Mesodermal cell (in vitro differentiated cells): ENCODE data around the gene SYP.

ENCODE experiments used
- H3K27ac ChIP-seq: 2 replicates; pipeline ENCODE4 v1.7.0; 2013; ENCODE audit warnings: mild to moderate bottlenecking, low read depth, low read length, moderate library complexity; ENCODE audit not compliant: severe bottlenecking
- H3K36me3 ChIP-seq: 2 replicates; pipeline ENCODE4 v1.7.1; 2013; ENCODE audit warnings: mild to moderate bottlenecking, low read length, moderate library complexity; ENCODE audit not compliant: control insufficient read depth, insufficient read depth
- H3K4me1 ChIP-seq: one replicate; pipeline ENCODE4 v1.7.1; 2013; ENCODE audit warnings: mild to moderate bottlenecking, low read length; ENCODE audit not compliant: insufficient read depth, control insufficient read depth, poor library complexity, severe bottlenecking
- H3K4me3 ChIP-seq: 2 replicates; pipeline ENCODE4 v1.7.0; 2013; ENCODE audit warnings: low read length, control low read depth, mild to moderate bottlenecking; ENCODE audit not compliant: insufficient read depth, poor library complexity, severe bottlenecking; ENCODE audit errors: extremely low read depth
- H3K9me3 ChIP-seq: 2 replicates; pipeline ENCODE4 v1.7.1; 2013; ENCODE audit warnings: mild to moderate bottlenecking, low read length, moderate library complexity; ENCODE audit not compliant: control insufficient read depth
- WGBS, 2 experiments: methylation state at CpG; one replicate each; pipeline ENCODE4 v1.1.5; 2013; ENCODE audit warnings: missing lambda C conversion rate in 2 of 2; ENCODE audit not compliant: insufficient coverage in 2 of 2; 5-methylcytosine and 5-hydroxymethylcytosine counted together

The SYP gene

DNA sequence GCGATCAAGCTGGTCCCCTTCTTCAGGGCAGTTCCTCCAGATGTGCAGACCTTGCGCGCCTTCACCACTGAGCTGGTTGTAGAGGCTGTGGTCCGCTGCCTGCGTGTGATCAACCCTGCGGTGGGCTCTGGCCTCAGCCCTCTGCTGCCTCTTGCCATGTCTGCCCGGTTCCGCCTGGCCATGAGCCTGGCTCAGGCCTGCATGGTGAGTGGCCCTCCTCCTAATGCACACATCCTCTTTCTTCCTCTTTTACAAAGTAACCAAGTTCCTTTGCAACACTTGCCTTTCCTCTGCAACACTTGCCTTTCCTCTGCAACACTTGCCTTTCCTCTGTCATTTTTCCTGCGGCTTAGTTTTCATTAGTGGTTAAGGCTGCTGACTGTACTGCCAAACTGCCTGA lies 37.1 kb upstream of the SYP start:
- Histone ChIP-seq H3K4me3 (no peak overlapping the region), H3K36me3 (no peaks in the 10 kb centered on the region), H3K9me3 (no peaks in the 10 kb centered on the region), H3K4me1 (no peaks in the 10 kb centered on the region), H3K27ac (no peak overlapping the region)
- WGBS, 2 experiments = 86 to 97% methylated on average over 3 to 6 of the region's 9 CpGs

DNA sequence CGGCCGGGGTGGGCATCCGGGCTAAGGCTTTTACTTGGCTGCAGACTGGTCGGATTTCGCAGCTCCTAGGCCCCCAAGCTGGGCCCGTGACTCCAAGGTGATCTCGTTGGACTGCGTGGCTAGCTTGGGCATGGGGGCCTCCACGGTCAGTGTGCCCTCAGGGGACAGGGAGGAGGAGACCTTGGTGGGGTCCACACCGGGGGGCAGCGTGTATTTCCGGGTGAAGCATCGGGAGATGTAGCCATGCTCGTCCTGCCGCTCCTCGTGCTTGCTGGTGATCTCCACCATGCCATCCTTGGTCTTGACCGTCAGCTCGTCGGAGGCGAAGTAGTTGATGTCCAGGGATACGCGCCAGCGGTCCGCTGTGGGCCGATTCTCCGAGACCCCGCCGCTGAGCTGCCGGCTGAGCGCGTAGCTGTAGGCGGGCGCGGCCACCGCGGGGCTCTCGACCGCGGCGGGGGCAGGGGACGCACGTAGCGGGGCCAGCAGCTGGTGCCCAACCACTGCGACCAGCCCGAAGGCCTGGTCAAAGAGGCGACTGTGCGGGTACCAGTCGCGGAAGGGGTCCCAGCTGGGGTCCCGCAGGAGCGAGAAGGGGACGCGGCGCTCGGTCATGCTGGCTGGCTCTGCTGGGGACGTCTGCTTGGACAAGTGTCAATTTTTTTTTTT lies 34.0 kb upstream of the SYP start:
- WGBS, 2 experiments = 92 to 96% methylated on average over 13 to 34 of the region's 56 CpGs
- H3K4me3 ChIP-seq = no peak overlapping the region
- H3K9me3 ChIP-seq = no peaks in the 10 kb centered on the region
- H3K4me1 ChIP-seq = no peaks in the 10 kb centered on the region
- no peaks in the 10 kb centered on the region for H3K36me3 ChIP-seq
- no peak overlapping the region for H3K27ac ChIP-seq

DNA sequence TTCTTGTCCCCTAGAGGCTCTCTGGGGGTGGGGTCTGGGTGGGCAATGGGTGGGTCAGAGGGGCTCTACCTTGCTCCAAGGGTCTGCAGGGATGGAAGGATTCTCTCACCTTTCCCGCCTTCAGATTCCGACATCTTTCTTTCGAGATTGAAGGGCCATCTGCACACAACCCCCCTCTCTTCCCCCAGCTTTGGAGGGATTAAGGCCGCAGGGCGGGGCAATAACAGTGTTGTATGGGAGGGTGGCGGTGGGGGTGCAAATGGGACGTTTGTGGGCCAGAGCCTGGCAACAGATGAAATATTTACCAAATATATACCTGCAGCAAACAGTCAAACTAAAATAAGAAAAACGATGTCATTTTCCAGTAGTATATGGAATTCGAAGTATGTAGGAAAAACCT lies 33.2 kb upstream of the SYP start, which contains the start of gene CACNA1F:
Gene CACNA1F (minus strand): TSS at position 165 of the 400 bp plus-strand sequence. CDS start 31 bp downstream, at position 134.
- WGBS, 2 experiments = no CpG with 5 or more reads among the region's 9 CpGs
- no peak within 1 kb of the TSS for H3K27ac ChIP-seq
- no peak within 1 kb of the TSS for H3K4me3 ChIP-seq
- H3K36me3 ChIP-seq = no peaks in the 10 kb centered on the region
- H3K9me3 ChIP-seq = no peaks in the 10 kb centered on the region
- no peaks in the 10 kb centered on the region for H3K4me1 ChIP-seq

DNA sequence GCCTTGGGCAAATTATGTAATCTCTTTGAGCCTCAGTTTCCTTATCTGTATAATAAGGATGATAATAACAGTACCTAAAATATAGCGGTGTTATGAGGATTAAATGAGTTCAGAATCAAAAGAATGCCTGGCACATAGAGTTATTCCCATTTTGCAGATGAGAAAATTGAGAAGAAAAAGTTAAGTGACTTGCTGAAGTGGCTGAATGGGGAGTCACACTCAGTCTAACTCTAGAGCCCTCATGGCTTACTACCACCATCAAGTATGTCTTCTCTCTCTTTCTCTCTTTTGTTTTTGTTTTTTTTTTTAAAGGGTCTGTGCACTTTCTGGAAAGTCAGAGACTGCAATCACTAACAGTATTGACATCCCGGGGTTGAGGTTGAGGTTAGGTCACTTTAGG lies 32.5 kb upstream of the SYP start:
- Histone ChIP-seq H3K4me1 (no peaks in the 10 kb centered on the region), H3K9me3 (no peaks in the 10 kb centered on the region), H3K36me3 (no peaks in the 10 kb centered on the region), H3K27ac (no peak overlapping the region), H3K4me3 (no peak overlapping the region)
- WGBS, 2 experiments = no CpG with 5 or more reads among the region's 2 CpGs

DNA sequence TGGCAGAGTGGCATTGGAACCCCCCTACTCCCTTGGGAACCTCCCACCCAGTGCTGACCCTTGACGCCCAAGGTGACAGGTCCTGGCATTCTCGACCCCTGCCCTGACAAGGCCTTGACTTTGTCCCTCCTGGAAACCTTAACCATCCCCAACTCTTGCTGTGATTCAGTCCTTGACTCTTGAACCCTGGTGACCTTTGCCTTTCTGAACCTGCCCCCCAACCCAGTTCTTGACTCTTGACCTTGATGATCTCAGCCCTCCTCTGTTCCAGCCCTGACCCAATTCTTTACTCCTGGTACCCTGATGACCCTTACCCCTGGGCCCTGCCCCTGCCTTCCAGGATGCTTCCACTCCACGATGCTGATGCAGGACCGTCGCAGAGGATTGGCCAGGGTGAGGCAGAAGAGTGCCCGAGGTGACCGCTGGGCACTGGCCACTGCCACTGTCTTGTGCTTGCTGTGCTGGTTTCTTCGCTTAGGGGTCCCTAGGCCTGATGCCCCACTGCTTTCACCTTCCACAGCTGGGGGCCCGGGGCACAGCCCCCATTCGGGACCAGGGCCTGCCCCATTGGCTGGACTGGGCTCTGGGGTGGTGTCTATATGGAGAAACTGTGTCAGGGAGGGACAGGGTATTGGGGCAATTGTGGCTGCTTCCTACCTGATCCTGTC lies 31.5 kb upstream of the SYP start:
- Histone ChIP-seq H3K9me3 (no peaks in the 10 kb centered on the region), H3K36me3 (no peaks in the 10 kb centered on the region), H3K4me1 (no peaks in the 10 kb centered on the region), H3K4me3 (no peak overlapping the region), H3K27ac (no peak overlapping the region)
- WGBS, 2 experiments = 96% methylated on average over 7 of the region's 10 CpGs; no CpG with 5 or more reads in 1 of the 2 experiments

DNA sequence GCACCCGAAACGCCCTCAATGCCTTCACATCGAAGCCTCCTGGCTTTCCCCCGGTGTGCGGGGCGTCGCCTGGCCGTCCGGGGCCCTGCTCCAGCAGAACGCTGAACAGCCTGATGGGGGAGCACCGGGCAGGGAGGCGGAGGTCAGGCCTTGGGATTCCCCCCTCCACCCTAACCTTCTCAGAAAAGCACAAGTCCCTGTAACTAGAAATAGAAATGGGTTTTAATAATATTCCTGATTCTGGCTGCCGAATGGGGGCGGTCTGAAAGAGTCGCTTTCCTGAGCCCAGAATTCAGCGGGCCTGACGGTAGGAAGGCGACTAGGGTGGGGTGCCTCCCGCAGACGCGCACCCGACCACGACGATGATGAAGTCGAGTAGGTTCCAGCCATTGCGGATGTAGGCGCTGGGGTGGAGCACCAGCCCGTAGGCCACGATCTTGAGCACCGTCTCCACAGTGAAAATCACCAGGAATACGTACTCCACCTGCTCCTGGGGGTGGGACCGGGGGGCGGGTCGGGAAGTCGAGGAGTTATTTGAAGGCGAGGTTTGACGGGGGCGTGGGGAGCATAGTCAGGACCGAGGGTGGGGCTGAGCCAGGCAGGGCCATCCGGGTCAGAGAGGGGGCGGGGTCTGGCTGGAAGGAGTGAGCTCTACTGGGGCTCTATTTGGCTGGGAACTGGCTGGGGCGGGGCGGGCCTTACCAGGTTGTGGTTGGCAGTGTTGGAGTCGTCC lies 30.7 kb upstream of the SYP start:
- H3K36me3 ChIP-seq = no peaks in the 10 kb centered on the region
- H3K4me1 ChIP-seq = no peaks in the 10 kb centered on the region
- no peak overlapping the region for H3K27ac ChIP-seq
- H3K9me3 ChIP-seq = no peaks in the 10 kb centered on the region
- H3K4me3 ChIP-seq = peak overlapping the region; percentile 33
- WGBS, 2 experiments = 9 to 24% methylated on average over 3 to 14 of the region's 44 CpGs

DNA sequence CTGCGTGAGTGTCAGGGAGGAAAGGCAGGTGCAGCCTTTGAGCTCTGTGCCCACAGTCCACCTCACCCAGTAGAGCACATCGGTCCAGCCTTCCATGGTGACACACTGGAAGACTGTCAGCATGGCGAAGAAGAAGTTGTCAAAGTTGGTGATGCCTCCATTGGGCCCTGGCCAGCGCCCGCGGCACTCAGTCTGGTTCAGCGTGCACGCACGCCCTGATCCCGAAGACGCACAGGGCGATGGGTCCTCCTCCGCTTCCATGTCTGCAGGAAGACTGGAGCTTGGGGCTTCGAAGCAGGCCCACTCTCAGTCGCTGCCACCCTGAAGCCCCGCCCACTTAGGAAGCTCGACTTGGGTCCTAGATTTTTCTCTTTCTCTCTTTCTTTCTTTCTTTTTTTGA lies 28.2 kb upstream of the SYP start:
- Histone ChIP-seq H3K27ac (no peak overlapping the region), H3K4me3 (no peak overlapping the region), H3K4me1 (no peaks in the 10 kb centered on the region), H3K9me3 (no peaks in the 10 kb centered on the region), H3K36me3 (no peaks in the 10 kb centered on the region)
- 92 to 100% methylated on average over 6 to 7 of the region's 17 CpGs for WGBS, 2 experiments

DNA sequence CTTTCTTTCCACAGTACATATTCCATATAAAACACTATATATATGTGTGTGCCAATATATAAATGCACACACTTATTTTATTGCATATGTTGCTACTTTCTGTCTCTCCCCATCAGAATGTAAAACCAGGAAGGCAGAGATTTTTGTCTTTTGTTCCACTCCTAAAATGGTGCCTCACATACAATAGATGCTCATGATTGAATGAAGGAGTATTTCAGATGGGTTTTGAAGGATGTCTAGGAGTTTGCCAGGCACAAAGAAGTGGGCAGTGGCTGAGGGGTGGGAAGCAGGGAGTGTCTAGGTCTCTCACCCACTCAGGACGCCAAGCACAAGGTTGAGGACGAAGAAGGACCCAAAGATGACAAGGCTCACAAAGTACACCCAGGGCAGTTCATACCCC lies 27.7 kb upstream of the SYP start:
- no peaks in the 10 kb centered on the region for H3K9me3 ChIP-seq
- no CpG with 5 or more reads among the region's 2 CpGs for WGBS, 2 experiments
- H3K4me3 ChIP-seq = no peak overlapping the region
- H3K4me1 ChIP-seq = no peaks in the 10 kb centered on the region
- H3K27ac ChIP-seq = no peak overlapping the region
- H3K36me3 ChIP-seq = no peaks in the 10 kb centered on the region

DNA sequence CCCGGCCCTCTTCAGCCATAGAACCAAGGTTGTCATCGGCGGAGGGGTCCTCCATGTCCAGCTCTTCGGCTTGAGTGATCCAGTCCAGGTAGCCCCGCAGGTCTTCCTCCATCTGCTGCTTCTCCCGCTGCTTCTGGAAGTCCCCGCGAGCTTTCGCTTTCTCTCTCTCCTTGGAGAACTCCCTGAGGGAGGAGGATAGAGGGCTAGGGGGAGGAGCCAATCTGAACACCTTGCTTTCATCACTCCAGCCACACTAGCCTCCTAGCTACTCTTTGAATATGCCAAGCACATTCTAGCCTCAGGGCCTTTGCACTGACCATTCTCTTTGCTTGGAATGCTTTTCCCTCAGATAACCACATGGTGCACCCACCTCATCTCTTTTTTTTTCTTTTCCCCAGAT lies 27.0 kb upstream of the SYP start:
- 86 to 96% methylated on average over 1 to 4 of the region's 9 CpGs for WGBS, 2 experiments
- H3K4me1 ChIP-seq = no peaks in the 10 kb centered on the region
- H3K36me3 ChIP-seq = no peaks in the 10 kb centered on the region
- no peak overlapping the region for H3K4me3 ChIP-seq
- H3K9me3 ChIP-seq = no peaks in the 10 kb centered on the region
- no peak overlapping the region for H3K27ac ChIP-seq

DNA sequence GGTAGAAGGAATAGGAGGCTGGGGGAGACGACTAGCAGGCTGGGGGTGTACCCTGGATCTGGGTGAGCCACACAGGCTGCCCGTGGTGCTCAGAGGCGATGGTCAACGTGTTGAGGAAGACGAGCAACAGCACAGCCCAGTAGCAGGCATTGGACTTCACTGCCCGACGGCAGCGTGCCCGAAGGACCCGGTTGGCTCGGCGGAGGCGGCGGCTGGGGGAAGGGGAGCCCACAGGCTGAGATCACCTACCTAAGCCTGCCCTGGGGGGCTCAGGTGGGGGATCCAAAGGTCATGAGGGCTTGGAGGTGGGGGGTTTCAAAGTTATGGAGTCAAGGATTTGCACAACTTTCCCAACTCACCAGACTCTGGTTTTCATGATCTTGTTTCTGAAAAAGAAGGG lies 25.9 kb upstream of the SYP start:
- no peak overlapping the region for H3K4me3 ChIP-seq
- H3K9me3 ChIP-seq = no peaks in the 10 kb centered on the region
- H3K27ac ChIP-seq = no peak overlapping the region
- H3K4me1 ChIP-seq = no peaks in the 10 kb centered on the region
- WGBS, 2 experiments = 87 to 90% methylated on average over 2 to 10 of the region's 14 CpGs
- no peaks in the 10 kb centered on the region for H3K36me3 ChIP-seq

DNA sequence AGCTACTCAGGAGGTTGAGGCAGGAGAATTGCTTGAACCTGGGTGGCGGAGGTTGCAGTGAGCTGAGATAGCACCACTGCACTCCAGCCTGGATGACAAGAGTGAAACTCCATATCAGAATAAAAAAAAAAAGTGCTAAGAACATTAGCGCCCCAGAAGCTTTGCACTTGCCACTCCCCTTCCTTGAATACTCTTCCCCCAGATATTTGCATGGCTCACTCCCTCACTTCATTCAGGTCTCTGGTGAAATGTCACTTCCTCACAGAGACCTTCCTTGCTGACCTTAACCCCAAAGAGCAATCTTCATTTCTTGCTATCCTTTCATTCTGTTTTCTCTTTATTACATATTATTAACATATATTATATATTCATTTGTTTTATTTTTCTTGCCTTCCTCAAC lies 21.9 kb upstream of the SYP start:
- 83% methylated on average over 1 of the region's 2 CpGs; no CpG with 5 or more reads in 1 of the 2 experiments for WGBS, 2 experiments
- Histone ChIP-seq H3K4me3 (no peak overlapping the region), H3K27ac (no peak overlapping the region), H3K36me3 (no peaks in the 10 kb centered on the region), H3K4me1 (no peaks in the 10 kb centered on the region), H3K9me3 (no peaks in the 10 kb centered on the region)
